GM12878 (cell line): ENCODE measurements around the gene ZNF672. TPM values are rescaled to one million over a fixed set of nuclear protein-coding genes. Genes with fewer than 3 reads are reported as not detected.

Source experiments
- CBFB ChIP-seq: IDR thresholded peaks from 2 replicates; pipeline ENCODE4 v1.6.1; 2016; ENCODE audit warnings: antibody characterized with exemption, low read depth
- HCFC1 ChIP-seq: fragments of 150-350 bp; IDR thresholded peaks from 2 replicates; pipeline ENCODE4 v1.6.1; 2014; ENCODE audit warnings: low read length
- POLR2AphosphoS2 ChIP-seq: IDR thresholded peaks from 2 replicates; pipeline ENCODE4 v1.6.1; 2011; ENCODE audit warnings: low read depth, mild to moderate bottlenecking, low read length, improper control_type of control experiment, moderate library complexity
- RCOR1 ChIP-seq: conservative IDR thresholded peaks from 2 replicates; pipeline ENCODE4 v1.6.1; 2012; ENCODE audit warnings: low read depth, low read length, improper control_type of control experiment
- SREBF2 ChIP-seq: IDR thresholded peaks from 2 replicates; pipeline ENCODE4 v1.6.1; 2012; ENCODE audit warnings: mild to moderate bottlenecking, low read length
- SUPT20H ChIP-seq: IDR thresholded peaks from 2 replicates; pipeline ENCODE4 v1.6.1; 2011; ENCODE audit warnings: low read depth, mild to moderate bottlenecking, low read length, moderate library complexity, borderline replicate concordance; ENCODE audit not compliant: control insufficient read depth
- TARDBP ChIP-seq: IDR thresholded peaks from 2 replicates; pipeline ENCODE4 v1.6.1; 2016; ENCODE audit warnings: borderline replicate concordance
- ZNF207 ChIP-seq: fragments of 450-650 bp; IDR thresholded peaks from 2 replicates; pipeline ENCODE4 v1.6.1; 2014; ENCODE audit warnings: antibody characterized with exemption, mild to moderate bottlenecking, borderline replicate concordance
- ZNF622 ChIP-seq: fragments of 450-650 bp; IDR thresholded peaks from 2 replicates; pipeline ENCODE4 v1.6.1; 2017; ENCODE audit warnings: mild to moderate bottlenecking, inconsistent platforms
- polyA plus RNA-seq, 11 experiments: library from polyadenylated mRNA; depleted of rRNA in 4 of 11; unstranded in 6 of 11; stranded (reverse) in 5 of 11; fragments of >200 nt; fragmentation: Nextera tagmentation in 4 of 11; fragmentation: Illumina TruSeq in 1 of 11; extraction: Ambion mirVana in 4 of 11; extraction: Trizol in 1 of 11; gene quantifications; 1 replicate in 1 of 11; 2 replicates in 10 of 11; pipeline versions ENCODE4 v1.2.1 to v1.2.3, GENCODE V29; 2011 to 2016; ENCODE audit warnings: inconsistent platforms in 2 of 11, missing spikeins in 2 of 11, low read depth in 1 of 11
- total RNA-seq, 4 experiments: library from RNA; depleted of rRNA in 3 of 4; stranded (reverse); fragments of >200 nt in 3 of 4; fragmentation: Illumina TruSeq in 1 of 4; extraction: Trizol in 1 of 4; gene quantifications; 2 replicates each; pipeline versions ENCODE4 v1.2.1 to v1.2.3, GENCODE V29; 2013 to 2021
- TF ChIP-seq, protein P1 (sequence below): fragments of 450-650 bp; IDR thresholded peaks from 2 replicates; pipeline ENCODE4 v1.6.1; 2017; ENCODE audit warnings: borderline replicate concordance
- TF ChIP-seq, protein P2 (sequence below): IDR thresholded peaks from 2 replicates; pipeline ENCODE4 v1.6.1; 2012; ENCODE audit warnings: low read depth, low read length, improper control_type of control experiment

ZNF672 gene
- total and polyA plus RNA-seq, 10 of the 15 experiments (the other 5 are each of a cell fraction or from before 2014, with no cell fraction given), result 2.9 to 51.3 (median 39.8) TPM

DNA sequence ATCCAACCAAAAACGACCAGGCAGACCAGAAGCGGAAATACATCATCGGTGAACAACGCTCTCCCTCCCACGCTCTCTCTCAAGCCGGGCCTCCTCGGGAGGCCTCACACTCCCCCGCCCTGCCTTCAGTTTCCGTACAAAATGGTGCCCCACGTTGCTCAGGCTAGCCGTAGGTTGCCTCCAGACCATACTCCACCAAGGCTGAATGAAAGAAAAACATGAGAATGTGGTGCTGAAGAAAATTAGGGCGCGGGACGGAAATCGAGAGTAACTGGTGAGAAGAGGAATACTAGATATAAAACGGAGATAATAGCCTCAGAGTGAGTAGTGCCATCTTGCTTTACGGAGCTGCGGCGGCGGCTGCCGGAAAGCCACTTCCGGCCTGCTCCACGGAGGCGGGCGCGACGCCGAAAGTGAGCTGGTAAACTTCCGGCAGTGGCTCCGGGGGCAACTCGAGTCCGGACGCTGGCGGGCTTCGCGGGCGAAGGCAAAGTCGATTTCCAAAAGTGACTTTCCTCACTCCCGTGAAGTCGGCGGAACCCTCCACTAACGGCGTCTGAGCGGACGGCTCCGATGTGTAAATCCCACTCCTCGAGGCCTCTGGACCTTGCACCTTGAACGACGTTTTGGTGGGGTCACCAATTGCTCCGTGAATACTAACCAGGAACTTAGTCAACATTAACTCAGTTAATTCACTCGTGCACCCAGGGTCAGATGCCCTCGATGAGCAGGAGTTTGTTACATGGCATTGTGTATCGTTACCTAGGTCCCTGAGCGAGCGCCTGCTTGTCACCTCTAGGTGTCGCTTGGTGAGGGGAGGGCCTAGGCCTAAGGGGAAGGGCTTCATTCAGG, 11.9 kb upstream of the ZNF672 start, which contains the start of gene SH3BP5L (continued):
- TF ChIP-seq, protein P1, sequence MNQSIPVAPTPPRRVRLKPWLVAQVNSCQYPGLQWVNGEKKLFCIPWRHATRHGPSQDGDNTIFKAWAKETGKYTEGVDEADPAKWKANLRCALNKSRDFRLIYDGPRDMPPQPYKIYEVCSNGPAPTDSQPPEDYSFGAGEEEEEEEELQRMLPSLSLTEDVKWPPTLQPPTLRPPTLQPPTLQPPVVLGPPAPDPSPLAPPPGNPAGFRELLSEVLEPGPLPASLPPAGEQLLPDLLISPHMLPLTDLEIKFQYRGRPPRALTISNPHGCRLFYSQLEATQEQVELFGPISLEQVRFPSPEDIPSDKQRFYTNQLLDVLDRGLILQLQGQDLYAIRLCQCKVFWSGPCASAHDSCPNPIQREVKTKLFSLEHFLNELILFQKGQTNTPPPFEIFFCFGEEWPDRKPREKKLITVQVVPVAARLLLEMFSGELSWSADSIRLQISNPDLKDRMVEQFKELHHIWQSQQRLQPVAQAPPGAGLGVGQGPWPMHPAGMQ, result no peak
- no peak for TF ChIP-seq SREBF2
- no peak; the same call in 1 of the 2 replicates for TF ChIP-seq CBFB
- no peak for TF ChIP-seq TARDBP
- TF ChIP-seq POLR2AphosphoS2, result peak; percentile 70; the same call in 1 of the 2 replicates
- no peak for TF ChIP-seq SUPT20H
- TF ChIP-seq ZNF207, result no peak; the same call in 1 of the 2 replicates
- TF ChIP-seq, protein P2, sequence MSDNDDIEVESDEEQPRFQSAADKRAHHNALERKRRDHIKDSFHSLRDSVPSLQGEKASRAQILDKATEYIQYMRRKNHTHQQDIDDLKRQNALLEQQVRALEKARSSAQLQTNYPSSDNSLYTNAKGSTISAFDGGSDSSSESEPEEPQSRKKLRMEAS, result no peak; the same call in 1 of the 2 replicates
- TF ChIP-seq ZNF622, result no peak
- peak; percentile 87 for TF ChIP-seq HCFC1
- peak; percentile 96 for TF ChIP-seq RCOR1
